SK-N-SH (cell line): ENCODE results near the gene LRRC27. TPM values are rescaled to one million over a fixed set of nuclear protein-coding genes. Genes with fewer than 3 reads are reported as not detected.

Source experiments
- CTCF ChIA-PET: fragments of 300-600, 350-600 bp; formaldehyde crosslinking; extraction: SDS; loops from one replicate; lab custom pipeline; 2021; lab: Yijun Ruan, JAX
- POLR2A ChIA-PET: fragments of 350-600 bp; sonication (Branson Sonifier 250); formaldehyde crosslinking; extraction: SDS; loops from one replicate; lab custom pipeline; 2020; ENCODE audit warnings: antibody characterized with exemption, inconsistent platforms; lab: Yijun Ruan, JAX
- DNase-seq: peaks from one replicate; pipeline ENCODE4 v3.0.0; 2012
- H2AFZ ChIP-seq: fragments of 200-600 bp; sonication (generic); 2 replicates; pipeline ENCODE4 v1.8.1; 2016; ENCODE audit warnings: antibody characterized with exemption, mild to moderate bottlenecking, low read depth
- H3F3A ChIP-seq: fragments of 200-600 bp; sonication (generic); replicated peaks from 2 replicates; pipeline ENCODE3; 2016; ENCODE audit warnings: antibody characterized with exemption, mild to moderate bottlenecking; ENCODE audit not compliant: insufficient read depth
- H3K27ac ChIP-seq, 2 experiments: fragments of 200-500 bp in 1 of 2; fragments of 200-600 bp in 1 of 2; sonication (Bioruptor generic) in 1 of 2; sonication (generic), shearing (Covaris generic) in 1 of 2; 2 replicates each; pipeline versions ENCODE4 v1.5.1 to v1.6.1; 2014 to 2016; ENCODE audit warnings: low read depth in 2 of 2, inconsistent platforms in 1 of 2, low read length in 1 of 2, mild to moderate bottlenecking in 1 of 2, mixed read lengths in 1 of 2
- H3K27me3 ChIP-seq: fragments of 200-600 bp; sonication (generic), shearing (Covaris generic); 2 replicates; pipeline ENCODE4 v1.6.1; 2016; ENCODE audit warnings: mixed run types; ENCODE audit not compliant: insufficient read depth
- H3K36me3 ChIP-seq, 2 experiments: fragments of 200-500 bp in 1 of 2; fragments of 200-600 bp in 1 of 2; sonication (Bioruptor generic) in 1 of 2; sonication (generic) in 1 of 2; replicated peaks in 1 of 2; 2 replicates each; pipeline versions ENCODE3 to v1.5.1; 2014 to 2016; ENCODE audit warnings: low read length in 1 of 2, mild to moderate bottlenecking in 1 of 2; ENCODE audit not compliant: insufficient read depth in 2 of 2, control insufficient read depth in 1 of 2
- H3K4me1 ChIP-seq, 2 experiments: fragments of 200-500 bp in 1 of 2; fragments of 200-600 bp in 1 of 2; sonication (Bioruptor generic) in 1 of 2; sonication (generic), shearing (Covaris generic) in 1 of 2; 2 replicates each; pipeline versions ENCODE4 v1.5.1 to v1.6.1; 2014 to 2016; ENCODE audit warnings: low read depth in 1 of 2, low read length in 1 of 2, mixed run types in 1 of 2; ENCODE audit not compliant: insufficient read depth in 2 of 2, control insufficient read depth in 1 of 2
- H3K4me2 ChIP-seq: fragments of 200-600 bp; sonication (generic), shearing (Covaris generic); 2 replicates; pipeline ENCODE4 v1.6.1; 2017; ENCODE audit warnings: mixed run types
- H3K4me3 ChIP-seq, 2 experiments: fragments of 200-500 bp in 1 of 2; fragments of 200-600 bp in 1 of 2; sonication (Bioruptor generic) in 1 of 2; sonication (generic), shearing (Covaris generic) in 1 of 2; 2 replicates each; pipeline versions ENCODE4 v1.5.1 to v1.8.1; 2014 to 2016; ENCODE audit warnings: low read depth in 2 of 2, inconsistent platforms in 1 of 2, low read length in 1 of 2, mild to moderate bottlenecking in 1 of 2, mixed read lengths in 1 of 2, moderate library complexity in 1 of 2
- H3K79me2 ChIP-seq: fragments of 200-600 bp; sonication (generic); 2 replicates; pipeline ENCODE4 v1.8.1; 2017; ENCODE audit warnings: mild to moderate bottlenecking; ENCODE audit not compliant: insufficient read depth
- H3K9ac ChIP-seq: fragments of 200-600 bp; sonication (generic); 2 replicates; pipeline ENCODE4 v1.6.1; 2017; ENCODE audit warnings: mixed run types
- H3K9me2 ChIP-seq: fragments of 200-600 bp; sonication (generic); 2 replicates; pipeline ENCODE4 v1.6.1; 2017; ENCODE audit warnings: mixed run types
- H3K9me3 ChIP-seq: fragments of 200-600 bp; sonication (generic); 2 replicates; pipeline ENCODE4 v1.6.1; 2017; ENCODE audit warnings: mixed run types, mild to moderate bottlenecking, moderate library complexity
- H4K20me1 ChIP-seq: fragments of 200-600 bp; sonication (generic); 2 replicates; pipeline ENCODE4 v1.6.1; 2017; ENCODE audit warnings: mild to moderate bottlenecking, mixed run types; ENCODE audit not compliant: insufficient read depth
- CHD2 ChIP-seq: fragments of 150-350 bp; IDR thresholded peaks from 2 replicates; pipeline ENCODE4 v1.6.1; 2018; ENCODE audit warnings: low read length; ENCODE audit not compliant: partially characterized antibody
- EZH2phosphoT487 ChIP-seq: fragments of 200-600 bp; sonication (generic); IDR thresholded peaks from 2 replicates; pipeline ENCODE4 v1.6.1; 2017; ENCODE audit warnings: low read depth, mixed run types, mild to moderate bottlenecking, antibody characterized with exemption, moderate library complexity, borderline replicate concordance
- FOSL2 ChIP-seq: IDR thresholded peaks from 2 replicates; pipeline ENCODE4 v1.4.0; 2012; ENCODE audit warnings: low read depth, mild to moderate bottlenecking, moderate library complexity, borderline replicate concordance
- FOXM1 ChIP-seq: IDR thresholded peaks from 2 replicates; pipeline ENCODE4 v1.4.0; 2012; ENCODE audit warnings: low read depth, mild to moderate bottlenecking
- MEF2A ChIP-seq: IDR thresholded peaks from 2 replicates; pipeline ENCODE4 v1.4.0; 2012; ENCODE audit warnings: low read depth, borderline replicate concordance
- NFIC ChIP-seq: IDR thresholded peaks from 2 replicates; pipeline ENCODE4 v1.4.0; 2012; ENCODE audit warnings: borderline replicate concordance
- POLR2AphosphoS5 ChIP-seq: IDR thresholded peaks from 2 replicates; pipeline ENCODE4 v1.6.1; 2012; ENCODE audit warnings: low read depth, low read length
- RFX5 ChIP-seq: IDR thresholded peaks from 2 replicates; pipeline ENCODE4 v1.6.1; 2012; ENCODE audit warnings: mild to moderate bottlenecking, improper control_type of control experiment, low read length
- RXRA ChIP-seq: IDR thresholded peaks from 2 replicates; pipeline ENCODE4 v1.4.0; 2012; ENCODE audit warnings: low read depth, mild to moderate bottlenecking, borderline replicate concordance
- SIN3A ChIP-seq: IDR thresholded peaks from 2 replicates; pipeline ENCODE4 v1.6.1; 2012; ENCODE audit warnings: low read depth, mild to moderate bottlenecking, low read length, moderate library complexity, borderline replicate concordance
- SMC3 ChIP-seq: IDR thresholded peaks from 2 replicates; pipeline ENCODE4 v1.6.1; 2012; ENCODE audit warnings: low read depth, low read length, improper control_type of control experiment
- TAF1 ChIP-seq: IDR thresholded peaks from 2 replicates; pipeline ENCODE4 v1.6.1; 2012; ENCODE audit warnings: low read depth, mild to moderate bottlenecking, low read length, moderate library complexity, borderline replicate concordance
- TCF12 ChIP-seq: IDR thresholded peaks from 2 replicates; pipeline ENCODE4 v1.4.0; 2012
- TEAD4 ChIP-seq: IDR thresholded peaks from 2 replicates; pipeline ENCODE4 v1.4.0; 2012; ENCODE audit warnings: mild to moderate bottlenecking, borderline replicate concordance; ENCODE audit not compliant: insufficient read depth
- YY1 ChIP-seq: IDR thresholded peaks from 2 replicates; pipeline ENCODE4 v1.4.0; 2012; ENCODE audit warnings: low read depth, mild to moderate bottlenecking
- WGBS: methylation state at CpG from one replicate; pipeline ENCODE4 v1.1.6; 2017; ENCODE audit warnings: low lambda C conversion rate; 5-methylcytosine and 5-hydroxymethylcytosine counted together
- polyA plus RNA-seq, 3 experiments: library from polyadenylated mRNA; depleted of rRNA; stranded (reverse); fragments of >200 nt; gene quantifications; 2 replicates each; pipeline ENCODE4 v1.2.3, GENCODE V29; 2012
- TF ChIP-seq, protein P1 (sequence below): IDR thresholded peaks from 2 replicates; pipeline ENCODE4 v1.4.0; 2012; ENCODE audit warnings: low read depth
- TF ChIP-seq, protein P2 (sequence below): fragments of 200-600 bp; sonication (generic); IDR thresholded peaks from 2 replicates; pipeline ENCODE4 v1.6.1; 2017; ENCODE audit warnings: antibody characterized with exemption, mild to moderate bottlenecking, moderate library complexity
- TF ChIP-seq, protein P3 (sequence below): IDR thresholded peaks from 2 replicates; pipeline ENCODE4 v1.6.1; 2012; ENCODE audit warnings: mild to moderate bottlenecking, low read depth, low read length, moderate library complexity

LRRC27 gene
- polyA plus RNA-seq, 1 of the 3 experiments (the other 2 are of a cell fraction) = 10.0 TPM

DNA sequence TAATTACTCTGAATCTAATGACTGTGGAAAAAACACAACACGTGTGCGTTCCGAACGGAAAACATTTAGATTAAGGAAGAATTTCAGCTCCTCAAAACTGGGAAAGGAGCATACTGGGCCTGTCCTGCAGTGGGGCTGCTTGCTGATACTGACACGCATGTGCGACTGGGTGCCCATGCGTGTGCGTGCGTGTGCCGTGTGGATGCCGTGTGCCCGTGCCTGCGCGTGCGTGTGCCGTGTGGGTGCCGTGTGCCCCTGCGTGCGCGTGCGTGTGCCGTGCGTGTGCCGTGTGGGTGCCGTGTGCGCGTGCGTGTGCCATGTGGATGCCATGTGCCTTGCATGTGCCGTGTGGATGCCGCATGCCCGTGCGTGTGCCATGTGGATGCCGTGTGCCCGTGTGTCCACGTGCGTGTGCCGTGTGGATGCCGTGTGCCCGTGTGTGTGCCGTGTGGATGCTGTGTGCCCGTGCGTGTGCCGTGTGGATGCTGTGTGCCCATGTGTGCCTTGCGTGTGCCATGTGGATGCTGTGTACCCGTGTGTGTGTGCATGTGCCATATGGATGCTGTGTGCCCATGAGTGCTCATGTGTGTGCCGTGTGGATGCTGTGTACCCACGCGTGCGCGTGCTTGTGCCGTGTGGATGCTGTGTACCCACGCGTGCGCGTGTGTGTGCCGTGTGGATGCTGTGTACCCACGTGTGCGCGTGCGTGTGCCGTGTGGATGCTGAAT, 93.2 kb downstream of the LRRC27 start:
- ChIA-PET CTCF (interaction anchor here (1.0 kb wide), 1 partner anchor 14 kb away, joined by 4 read pairs; no protein-coding TSS in a partner anchor), POLR2A (interaction anchor here (1.0 kb wide), 1 partner anchor 27 kb away, joined by 4 read pairs; no protein-coding TSS in a partner anchor)
- DNase-seq = no peak
- H3K27me3 ChIP-seq = no peaks in the 10 kb centered on the region
- H3K4me1 ChIP-seq = peaks cover 8 to 36% of the 10 kb centered on the region in 2 experiments; a peak in 2 of 4 replicates
- no peaks in the 10 kb centered on the region for H3F3A ChIP-seq
- WGBS = 96% methylated on average over 50 of the region's 61 CpGs
- H3K27ac ChIP-seq = no peak overlapping the region
- H3K4me3 ChIP-seq = no peak overlapping the region
- H4K20me1 ChIP-seq = no peaks in the 10 kb centered on the region
- no peak overlapping the region for H2AFZ ChIP-seq
- no peaks in the 10 kb centered on the region for H3K36me3 ChIP-seq
- H3K79me2 ChIP-seq = no peaks in the 10 kb centered on the region
- H3K9ac ChIP-seq = no peak overlapping the region
- TF ChIP-seq SIN3A (no peak), TCF12 (no peak), MEF2A (no peak), FOSL2 (no peak), NFIC (no peak), FOXM1 (no peak), CHD2 (no peak), TAF1 (no peak), RFX5 (no peak), RXRA (no peak), EZH2phosphoT487 (no peak), SMC3 (no peak), POLR2AphosphoS5 (no peak), TEAD4 (no peak), YY1 (no peak)
- TF ChIP-seq, protein P1, sequence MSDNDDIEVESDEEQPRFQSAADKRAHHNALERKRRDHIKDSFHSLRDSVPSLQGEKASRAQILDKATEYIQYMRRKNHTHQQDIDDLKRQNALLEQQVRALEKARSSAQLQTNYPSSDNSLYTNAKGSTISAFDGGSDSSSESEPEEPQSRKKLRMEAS = no peak
- TF ChIP-seq, protein P2, sequence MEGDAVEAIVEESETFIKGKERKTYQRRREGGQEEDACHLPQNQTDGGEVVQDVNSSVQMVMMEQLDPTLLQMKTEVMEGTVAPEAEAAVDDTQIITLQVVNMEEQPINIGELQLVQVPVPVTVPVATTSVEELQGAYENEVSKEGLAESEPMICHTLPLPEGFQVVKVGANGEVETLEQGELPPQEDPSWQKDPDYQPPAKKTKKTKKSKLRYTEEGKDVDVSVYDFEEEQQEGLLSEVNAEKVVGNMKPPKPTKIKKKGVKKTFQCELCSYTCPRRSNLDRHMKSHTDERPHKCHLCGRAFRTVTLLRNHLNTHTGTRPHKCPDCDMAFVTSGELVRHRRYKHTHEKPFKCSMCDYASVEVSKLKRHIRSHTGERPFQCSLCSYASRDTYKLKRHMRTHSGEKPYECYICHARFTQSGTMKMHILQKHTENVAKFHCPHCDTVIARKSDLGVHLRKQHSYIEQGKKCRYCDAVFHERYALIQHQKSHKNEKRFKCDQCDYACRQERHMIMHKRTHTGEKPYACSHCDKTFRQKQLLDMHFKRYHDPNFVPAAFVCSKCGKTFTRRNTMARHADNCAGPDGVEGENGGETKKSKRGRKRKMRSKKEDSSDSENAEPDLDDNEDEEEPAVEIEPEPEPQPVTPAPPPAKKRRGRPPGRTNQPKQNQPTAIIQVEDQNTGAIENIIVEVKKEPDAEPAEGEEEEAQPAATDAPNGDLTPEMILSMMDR = no peak
- TF ChIP-seq, protein P3, sequence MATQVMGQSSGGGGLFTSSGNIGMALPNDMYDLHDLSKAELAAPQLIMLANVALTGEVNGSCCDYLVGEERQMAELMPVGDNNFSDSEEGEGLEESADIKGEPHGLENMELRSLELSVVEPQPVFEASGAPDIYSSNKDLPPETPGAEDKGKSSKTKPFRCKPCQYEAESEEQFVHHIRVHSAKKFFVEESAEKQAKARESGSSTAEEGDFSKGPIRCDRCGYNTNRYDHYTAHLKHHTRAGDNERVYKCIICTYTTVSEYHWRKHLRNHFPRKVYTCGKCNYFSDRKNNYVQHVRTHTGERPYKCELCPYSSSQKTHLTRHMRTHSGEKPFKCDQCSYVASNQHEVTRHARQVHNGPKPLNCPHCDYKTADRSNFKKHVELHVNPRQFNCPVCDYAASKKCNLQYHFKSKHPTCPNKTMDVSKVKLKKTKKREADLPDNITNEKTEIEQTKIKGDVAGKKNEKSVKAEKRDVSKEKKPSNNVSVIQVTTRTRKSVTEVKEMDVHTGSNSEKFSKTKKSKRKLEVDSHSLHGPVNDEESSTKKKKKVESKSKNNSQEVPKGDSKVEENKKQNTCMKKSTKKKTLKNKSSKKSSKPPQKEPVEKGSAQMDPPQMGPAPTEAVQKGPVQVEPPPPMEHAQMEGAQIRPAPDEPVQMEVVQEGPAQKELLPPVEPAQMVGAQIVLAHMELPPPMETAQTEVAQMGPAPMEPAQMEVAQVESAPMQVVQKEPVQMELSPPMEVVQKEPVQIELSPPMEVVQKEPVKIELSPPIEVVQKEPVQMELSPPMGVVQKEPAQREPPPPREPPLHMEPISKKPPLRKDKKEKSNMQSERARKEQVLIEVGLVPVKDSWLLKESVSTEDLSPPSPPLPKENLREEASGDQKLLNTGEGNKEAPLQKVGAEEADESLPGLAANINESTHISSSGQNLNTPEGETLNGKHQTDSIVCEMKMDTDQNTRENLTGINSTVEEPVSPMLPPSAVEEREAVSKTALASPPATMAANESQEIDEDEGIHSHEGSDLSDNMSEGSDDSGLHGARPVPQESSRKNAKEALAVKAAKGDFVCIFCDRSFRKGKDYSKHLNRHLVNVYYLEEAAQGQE = no peak
- no peaks in the 10 kb centered on the region for H3K9me2 ChIP-seq
- H3K4me2 ChIP-seq = no peak overlapping the region
- H3K9me3 ChIP-seq = no peaks in the 10 kb centered on the region
